Esophagus mucosa (tissue), 1 donor: Measurements from ENCODE around the gene PIAS4. TPM values are rescaled to one million over a fixed set of nuclear protein-coding genes. Genes with fewer than 3 reads are reported as not detected.
A peak's percentile ranks its signal among the peaks of the same experiment; 100 is the strongest.

Source experiments
- ATAC-seq: fragments of 200-7000 bp; cut with Tn5 transposase; one replicate; pipeline ENCODE4 v1.9.1; 2020
- total RNA-seq: library from RNA; stranded (reverse); gene quantifications from one replicate; pipeline ENCODE4 v1.2.4, GENCODE V29; 2023
- donor health status: DM: yes; HTN: yes; CAD: no.

Gene PIAS4
- total RNA-seq, 1 donor from 2014 or later = 19.3 TPM

DNA sequence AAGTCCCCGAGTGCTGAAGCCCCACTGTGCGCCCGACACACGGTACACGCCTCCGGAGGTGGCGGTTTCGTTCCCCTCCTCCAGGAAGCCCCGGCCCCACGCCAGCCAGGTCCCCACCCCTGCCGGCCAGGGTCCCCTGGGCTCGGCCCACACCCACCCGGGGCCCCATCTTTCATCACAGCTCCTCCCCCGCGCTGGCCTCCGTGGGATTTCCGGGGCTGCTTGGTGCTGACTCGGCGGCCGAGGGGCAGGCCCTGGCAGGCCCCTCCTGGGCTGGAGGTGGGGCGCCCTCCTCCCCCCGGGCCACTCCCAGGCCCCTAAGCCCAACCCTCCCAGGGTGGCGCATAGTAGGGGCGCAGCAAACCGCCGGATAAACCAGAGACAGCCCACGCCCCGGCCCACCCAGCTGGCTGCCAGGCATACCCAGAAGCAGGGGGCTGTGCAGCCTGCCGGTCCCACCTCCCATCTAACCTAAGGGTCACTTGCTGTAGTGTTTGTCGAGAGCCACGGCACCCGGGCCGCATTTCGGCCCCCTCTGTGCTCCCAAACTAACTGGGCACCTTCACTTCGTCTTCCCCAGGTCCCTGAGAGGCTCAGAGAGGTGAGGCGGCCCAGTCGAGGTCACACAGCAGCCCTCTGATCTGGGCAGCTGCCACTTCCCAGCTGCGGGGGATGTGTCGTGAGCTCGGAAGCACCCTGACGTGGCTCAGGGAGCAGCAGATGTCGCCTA, 52.5 kb downstream of the PIAS4 start:
- ATAC-seq = peak; percentile 64

DNA sequence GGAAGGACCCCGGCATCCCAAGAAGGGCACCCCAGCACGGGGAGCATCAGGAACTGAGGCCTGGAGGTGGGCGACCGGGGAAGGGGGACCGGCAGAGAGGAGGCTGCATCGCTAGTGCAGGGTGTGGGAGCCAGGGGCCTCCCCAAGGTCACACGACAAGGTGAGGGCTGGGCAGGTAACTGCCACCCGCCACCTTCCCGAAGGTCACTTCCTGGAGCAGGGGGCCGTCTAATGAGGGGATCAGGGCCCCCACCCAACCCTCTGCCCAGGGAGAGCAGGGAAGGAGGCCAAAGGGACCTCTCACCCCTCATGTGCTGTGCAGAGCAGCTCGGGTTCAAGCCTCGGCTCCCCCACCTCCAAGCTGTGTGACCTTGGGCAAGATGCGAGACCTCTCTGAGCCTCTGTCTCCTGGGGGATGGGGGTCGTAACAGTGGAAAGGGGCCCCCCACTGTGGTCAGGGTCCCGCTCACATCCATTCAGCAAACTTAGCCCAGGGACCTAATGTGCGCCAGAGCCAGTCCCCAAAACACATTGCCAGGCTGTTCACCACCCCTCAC, 53.2 kb downstream of the PIAS4 start:
- ATAC-seq = no peak

DNA sequence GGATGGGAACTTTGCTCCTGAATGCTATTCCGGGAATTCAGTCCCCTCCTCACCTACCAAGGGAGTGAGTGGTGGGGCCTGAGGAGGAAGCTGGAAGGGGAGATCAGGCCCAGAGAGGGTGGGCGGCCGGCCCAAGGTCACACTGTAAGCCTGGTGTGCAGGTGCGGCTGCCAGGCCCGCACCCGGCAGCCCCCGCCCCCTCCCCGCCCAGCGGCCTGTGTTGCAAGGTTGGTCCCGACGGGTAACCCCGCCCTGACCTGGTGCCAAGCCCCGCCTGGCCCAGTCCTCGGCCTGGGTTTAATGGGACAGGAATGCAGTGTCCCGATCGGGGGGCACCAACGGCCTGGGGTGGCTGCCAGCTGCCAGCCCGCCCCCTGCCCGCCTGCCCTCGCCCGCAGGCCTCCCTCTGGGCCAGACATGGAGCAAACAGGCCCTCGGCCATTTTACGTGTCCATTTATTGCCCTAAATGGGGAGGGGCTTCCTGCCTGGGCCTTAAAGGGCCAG, 53.7 kb downstream of the PIAS4 start:
- ATAC-seq = peak; percentile 39

DNA sequence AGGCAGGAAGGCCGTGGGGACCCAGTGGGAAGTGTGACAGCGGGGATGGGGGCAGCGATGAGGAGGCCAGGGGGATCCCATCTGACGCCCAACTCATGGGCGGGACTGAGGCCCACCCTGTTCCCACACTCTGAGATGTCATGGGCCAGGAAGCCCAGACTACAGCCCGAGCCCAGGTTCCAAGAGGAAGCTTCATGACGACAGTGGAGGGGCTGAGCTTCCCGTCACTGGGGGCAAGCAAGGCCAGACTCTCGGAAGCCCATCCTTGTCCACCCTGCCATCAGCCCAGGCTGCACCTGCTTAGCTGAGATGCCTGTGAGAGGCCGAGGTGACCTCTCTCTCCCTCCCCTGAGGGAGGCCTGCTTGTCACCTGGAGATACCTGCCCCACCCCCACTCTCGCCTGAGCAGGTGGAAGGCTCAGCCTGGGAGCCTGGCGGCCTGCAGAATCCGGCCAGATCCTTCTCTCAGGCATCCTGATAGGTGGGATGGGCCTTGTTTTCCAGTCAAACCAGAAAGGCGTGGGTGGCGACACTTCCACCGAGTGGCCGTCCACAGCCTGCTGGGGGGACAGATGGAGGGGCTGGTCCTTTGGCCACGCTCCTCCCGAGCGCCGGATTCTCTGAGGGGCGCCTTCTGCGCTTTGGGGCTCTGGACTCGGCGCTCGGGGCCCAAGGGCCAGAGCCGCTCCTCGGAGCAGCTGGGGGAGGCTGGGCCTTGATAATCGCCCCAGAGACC, 54.3 kb downstream of the PIAS4 start:
- ATAC-seq = peak; percentile 1

DNA sequence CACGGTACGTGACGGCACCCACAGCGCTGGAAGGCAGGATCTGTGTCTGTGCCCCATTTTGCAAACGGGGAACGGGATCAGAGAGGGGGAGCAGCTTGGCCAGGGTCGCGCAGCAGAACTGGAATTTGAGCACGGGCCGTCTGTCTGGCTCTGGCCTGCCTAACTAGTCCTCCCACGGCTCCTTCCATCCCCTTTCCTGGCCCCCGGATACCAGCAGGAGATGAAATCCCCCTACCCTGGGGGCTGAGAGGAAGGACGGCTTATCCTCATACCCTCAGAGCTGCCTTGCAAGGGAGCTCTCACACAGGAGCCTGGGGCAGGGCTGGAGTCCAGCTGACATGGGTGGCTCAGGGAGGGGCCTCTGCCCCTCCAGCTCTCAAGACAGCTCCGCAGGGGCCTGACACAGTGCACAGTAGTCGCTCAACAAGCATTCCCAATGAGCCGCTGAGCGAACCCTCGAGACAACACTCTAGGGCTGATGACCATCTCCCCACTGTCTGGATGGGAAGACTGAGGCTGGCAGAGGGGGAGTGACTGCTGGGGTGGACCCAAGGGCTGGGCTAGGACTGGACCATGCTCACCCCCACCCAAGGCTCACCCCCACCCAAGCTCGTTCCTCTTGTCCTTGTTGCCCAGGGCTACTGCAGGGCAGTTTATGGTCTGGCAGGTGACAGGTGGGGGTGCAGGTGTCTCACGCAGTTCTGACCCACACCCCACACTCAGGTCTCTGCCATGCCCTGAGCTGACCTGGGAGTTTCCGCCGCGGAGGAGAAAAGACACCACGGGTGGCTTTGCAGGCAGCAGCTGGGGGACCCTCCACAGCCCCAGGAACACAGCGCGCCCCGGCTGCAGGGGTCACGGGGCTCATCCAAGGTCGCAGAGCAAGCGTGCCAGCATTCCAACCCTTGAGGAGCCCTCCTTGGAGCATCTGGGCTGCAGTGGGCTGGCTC, 55.2 kb downstream of the PIAS4 start:
- no peak for ATAC-seq

DNA sequence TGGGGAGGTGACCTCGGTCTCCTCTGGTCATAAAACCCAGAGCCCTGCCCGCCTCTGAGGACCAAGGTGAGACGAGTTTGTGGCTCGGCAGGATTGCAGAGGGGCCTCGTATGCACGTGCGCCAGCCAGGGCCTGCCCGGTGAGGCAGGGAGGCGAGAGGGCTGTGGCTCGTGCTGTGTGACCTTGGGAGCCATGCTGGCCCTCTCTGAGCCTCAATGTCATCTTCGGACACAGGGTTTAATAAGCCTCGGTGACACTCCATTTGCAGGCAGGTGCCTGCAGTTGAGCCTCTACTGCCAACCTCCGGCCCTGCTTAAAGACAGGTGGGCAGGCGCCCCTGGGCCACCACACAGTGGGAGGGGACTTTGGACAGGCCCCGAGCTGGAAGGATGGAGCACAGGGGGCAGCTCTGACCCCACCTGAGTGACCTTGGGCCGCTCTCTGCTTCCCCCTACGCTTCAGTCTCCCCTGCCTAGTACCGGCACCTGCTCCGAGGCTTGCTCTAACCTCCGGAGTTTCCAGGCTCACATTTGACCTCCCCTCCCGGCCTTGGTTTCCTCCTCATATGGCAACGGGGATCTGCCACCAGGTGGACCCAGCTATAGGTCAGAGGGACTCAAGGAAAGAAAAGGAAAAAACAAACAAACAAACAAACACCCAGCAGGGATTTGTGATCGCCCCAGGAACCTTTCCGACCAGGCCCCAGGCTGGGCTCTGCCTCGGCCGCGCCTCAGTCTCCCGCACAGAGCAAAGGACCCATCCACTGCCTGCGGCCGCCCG, 56.0 kb downstream of the PIAS4 start:
- no peak for ATAC-seq

DNA sequence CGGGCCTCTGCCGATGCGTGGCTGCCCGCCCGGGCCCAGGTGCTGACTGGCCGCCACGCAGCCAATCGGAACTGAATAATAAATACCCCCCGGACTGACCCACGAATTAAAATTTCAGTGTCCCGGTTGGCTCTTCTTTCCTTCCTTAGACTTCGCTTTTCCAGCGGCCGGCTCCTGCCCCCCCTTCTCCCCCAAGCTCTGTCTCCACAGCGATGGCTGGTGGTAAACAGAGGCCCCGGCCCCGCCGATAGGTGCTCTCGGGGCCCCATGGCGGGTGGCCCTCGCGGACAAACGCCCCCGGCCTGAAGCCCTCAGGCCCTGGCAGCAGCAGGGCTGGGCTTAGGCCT, 56.6 kb downstream of the PIAS4 start:
- ATAC-seq = no peak

DNA sequence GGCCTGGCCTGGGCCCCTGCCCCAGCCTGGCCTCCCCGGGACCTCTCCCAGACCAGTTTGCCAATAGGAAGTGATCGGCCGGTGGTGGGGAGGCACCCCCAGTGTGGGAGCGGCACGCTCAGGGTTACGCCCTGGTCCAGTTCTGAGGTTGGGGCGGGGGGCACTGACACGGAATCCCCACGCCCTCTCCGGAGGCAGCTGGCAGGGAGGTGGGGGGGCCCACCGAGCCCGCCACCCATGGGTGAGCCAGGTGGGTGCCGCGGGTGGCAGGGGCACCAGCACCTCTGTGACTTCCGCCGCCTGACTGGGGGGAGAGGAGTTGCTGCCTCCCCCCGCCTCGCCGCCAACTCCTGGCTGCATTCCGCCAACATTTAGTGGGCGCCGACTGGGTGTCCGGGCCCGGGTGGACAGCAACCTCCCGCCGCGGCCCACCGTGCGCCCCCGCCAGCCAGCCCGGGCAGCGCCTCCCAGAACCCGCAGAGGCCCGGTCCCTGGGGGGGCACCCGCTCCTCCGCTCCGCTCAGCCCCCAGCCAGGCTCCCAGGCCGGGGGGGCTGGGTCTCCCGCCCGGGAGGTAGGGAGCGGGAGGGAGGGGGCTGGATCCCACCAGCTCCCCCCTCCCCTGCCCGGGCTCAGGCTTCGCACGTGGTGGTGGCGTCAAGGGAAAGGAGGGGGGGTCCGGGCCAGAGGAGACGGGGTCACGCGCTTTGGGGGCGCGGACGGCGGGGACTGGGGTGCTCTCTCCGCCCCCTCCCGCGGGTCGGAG, 57.1 kb downstream of the PIAS4 start:
- ATAC-seq = no peak

DNA sequence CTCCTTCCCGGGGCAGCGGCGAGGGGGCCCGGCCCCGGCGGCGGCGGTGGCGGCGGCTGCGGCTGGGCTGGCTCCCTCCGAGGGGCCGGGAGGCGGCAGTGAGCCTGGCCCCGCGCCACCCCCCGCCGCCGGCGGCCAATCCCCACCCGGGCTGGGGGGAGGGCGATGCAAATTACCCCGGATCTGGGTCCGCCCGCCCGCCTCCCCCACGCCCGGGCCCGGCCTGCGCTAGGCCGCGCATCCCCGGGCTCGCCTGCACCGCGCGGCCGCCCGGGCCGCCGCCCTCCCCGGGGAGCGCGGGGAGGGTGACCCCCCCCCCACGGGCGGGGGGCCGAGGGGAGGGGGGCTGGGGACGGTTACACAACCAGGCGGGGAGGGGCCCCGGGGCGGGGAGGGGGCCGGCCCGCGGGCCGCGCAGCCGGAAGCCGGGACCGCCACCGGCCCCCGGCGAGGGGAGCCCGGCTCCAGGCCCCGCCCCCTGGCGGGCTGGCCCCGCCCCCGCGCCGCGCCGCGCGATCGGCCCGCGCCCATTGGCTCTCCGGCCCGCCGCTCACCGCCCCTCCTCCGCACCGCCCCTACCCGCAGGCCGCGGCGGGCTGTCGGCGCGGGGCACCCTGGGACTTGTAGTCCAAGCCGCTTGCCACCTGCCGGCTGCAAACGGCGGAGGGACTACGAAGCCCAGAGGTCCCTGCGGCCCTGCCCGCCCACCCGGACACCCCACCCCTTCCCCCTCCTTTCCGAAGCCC, 58.1 kb downstream of the PIAS4 start:
- ATAC-seq = peak; percentile 75

DNA sequence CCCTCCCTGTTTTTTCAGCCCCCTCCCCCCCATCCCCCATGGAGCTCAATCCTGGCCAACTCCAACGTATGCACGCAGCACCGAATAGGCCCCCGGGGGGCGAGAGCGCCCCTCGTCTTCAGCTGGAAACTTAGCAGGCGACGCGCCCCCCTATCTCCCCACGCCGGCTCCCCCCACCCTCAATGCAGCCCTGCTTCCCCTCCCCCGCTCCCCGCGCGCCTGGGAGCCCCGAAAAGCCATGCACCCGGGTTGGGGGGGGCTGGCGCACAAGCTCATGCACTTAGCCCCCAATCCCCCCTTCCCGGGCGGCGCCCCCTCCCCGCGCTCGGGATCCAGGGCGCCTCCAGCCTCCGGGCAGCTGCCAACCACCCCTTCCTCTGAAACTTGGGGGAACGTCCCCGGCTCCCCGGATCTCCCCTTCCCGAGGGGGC, 58.7 kb downstream of the PIAS4 start:
- ATAC-seq = no peak

DNA sequence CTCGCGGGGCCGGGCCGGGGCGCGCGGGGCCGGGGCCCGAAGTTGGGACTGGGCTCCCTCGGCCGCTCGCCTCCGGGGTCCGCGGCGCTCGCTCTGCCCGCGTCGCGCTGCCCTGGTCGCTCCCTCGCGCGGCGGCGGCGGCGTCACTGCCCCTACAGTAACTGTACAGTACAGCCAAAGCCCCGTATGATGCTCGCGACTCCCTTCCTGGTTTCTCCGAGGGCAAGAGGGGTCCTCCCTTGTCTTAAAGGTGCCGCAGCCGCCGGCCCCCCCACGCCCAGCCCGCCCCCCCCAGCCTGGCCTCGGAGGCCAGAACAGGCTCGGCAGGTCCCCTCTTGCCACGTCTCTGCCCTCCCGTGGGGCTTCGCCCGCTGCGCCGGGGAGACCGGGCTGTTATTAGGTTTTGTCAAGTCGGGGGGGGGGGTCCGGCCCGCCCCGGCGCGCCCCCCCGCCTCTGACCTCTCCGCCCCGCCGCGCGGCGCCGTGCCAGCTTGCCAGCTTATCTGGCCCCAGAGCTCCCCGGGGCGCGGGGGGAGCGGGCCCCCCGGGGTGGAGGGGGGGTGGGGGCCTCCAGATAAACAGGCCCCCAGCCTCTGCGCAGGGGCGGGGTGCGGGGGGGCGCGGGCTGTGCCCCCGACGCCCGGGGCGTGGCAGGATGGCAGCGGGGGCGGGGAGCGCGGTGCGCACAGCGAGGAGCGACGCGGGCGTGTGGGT, 59.3 kb downstream of the PIAS4 start, which contains the start of gene ZBTB7A:
TSS of gene ZBTB7A (minus strand) at position 218 of the 714 bp plus-strand sequence. CDS start 11,667 bp downstream, outside the sequence.
- ATAC-seq = peak; percentile 27

GRCh38 chr19:4067396-4068046, 60.0 kb downstream of the PIAS4 start:
- no peak for ATAC-seq

DNA sequence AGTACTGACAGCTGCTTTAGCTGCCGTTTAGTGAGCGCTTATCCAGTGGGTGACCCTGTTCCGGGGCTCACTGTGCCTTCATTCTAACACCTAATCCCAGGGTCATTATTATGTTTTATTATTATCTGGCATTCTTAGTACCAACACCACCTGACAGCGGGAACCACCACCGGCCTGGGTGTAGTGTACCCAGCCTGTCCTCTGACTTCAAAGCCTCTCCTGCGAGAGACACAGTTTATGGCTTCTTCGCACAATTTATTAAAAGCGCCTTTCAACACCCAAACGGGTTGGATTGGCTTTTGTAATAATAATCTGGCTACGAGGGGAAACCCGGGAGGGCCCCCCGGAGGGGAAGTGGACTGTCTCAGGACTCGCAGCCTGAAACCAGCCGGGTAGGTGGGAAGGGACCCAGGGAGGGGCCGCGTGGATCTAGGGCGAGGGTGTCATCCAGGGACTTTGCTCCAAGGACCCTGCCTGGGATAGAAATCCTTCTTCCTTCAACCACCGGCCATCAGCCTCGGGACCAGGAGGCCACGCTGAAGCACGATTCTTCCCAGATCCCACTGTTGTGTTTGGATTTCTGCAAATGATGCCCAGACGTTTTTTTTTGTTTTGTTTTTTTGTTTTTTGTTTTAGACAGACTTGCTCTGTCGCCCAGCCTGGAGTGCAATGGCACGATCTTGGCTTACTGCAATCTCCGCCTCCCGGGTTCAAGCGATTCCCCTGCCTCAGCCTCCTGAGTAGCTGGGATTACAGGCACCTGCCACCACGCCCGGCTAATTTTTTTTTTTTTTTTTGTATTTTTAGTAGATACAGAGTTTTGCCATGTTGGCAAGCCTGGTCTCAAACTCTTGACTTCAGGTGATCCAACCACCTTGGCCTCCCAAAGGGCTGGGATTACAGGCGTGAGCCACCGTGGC, 60.8 kb downstream of the PIAS4 start:
- no peak for ATAC-seq

DNA sequence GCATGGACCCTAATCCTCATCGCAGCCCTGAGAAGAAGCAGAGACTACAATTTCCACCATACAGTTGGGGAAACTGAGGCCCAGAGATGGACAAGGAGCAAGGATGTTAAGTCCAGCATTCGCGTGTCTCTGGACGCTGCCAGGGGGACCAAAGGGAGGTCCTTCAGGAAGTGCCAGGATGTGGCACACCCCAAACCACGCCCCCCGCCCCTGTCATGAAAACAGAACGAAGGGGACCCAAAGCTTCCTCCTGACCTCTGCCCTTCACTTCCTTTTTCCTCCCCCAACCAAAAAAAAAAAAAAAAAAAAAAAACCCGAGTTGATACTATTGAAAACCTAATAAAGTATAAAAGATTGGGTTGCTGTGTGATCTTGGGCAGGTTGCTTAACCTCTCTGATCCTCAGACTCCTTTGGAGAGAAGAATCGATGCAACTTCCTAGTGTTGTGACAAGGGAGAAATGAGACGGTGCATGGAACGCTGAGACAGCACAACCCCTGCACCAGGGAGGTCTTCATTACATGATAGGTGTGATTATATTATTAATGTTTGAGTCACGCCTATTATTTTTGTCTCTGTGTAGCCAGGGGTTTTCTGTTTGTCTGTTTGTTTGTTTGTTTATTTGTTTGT, 61.9 kb downstream of the PIAS4 start:
- no peak for ATAC-seq

GRCh38 chr19:4071610-4072009, 64.1 kb downstream of the PIAS4 start:
- ATAC-seq = no peak

DNA sequence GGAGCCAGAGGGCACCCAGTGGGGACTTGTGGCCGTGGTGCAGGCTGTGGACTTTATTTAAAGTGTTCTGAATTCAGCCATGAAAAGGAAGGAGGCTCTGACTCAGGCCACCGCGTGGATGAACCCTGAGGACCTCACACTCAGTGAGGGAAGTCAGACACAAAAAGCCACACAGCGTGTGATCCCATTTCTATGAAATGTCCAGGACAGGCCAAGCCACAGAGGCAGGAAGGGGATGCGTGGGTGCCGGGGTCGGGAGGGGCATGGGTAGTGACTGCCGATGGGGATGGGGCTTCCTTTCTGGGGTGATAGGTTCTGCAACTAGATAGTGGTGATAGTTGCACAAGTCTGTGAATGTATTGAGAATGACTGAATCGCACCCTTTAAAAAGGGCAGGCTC, 67.8 kb downstream of the PIAS4 start:
- ATAC-seq = peak; percentile 19

GRCh38 chr19:4077007-4077374, 69.5 kb downstream of the PIAS4 start:
- ATAC-seq = no peak
